CD4-positive, alpha-beta T cell (primary cell): ENCODE results near the gene SMYD3. TPM values are rescaled to one million over a fixed set of nuclear protein-coding genes. Genes with fewer than 3 reads are reported as not detected.

Experiments
- ATAC-seq: fragments of 200-7000 bp; cut with Tn5 transposase; one replicate; pipeline ENCODE4 v1.10.0; 2022; ENCODE audit warnings: mild to moderate bottlenecking; ENCODE audit not compliant: poor library complexity
- CTCF ChIA-PET: fragments of 350-600 bp; sonication (Branson Sonifier 250); formaldehyde crosslinking; loops from one replicate; lab custom pipeline; 2021; ENCODE audit warnings: antibody characterized with exemption, inconsistent platforms; lab: Charles Lee
- POLR2A ChIA-PET: fragments of 350-600 bp; sonication (Branson Sonifier 250); formaldehyde crosslinking; loops from one replicate; lab custom pipeline; 2021; ENCODE audit warnings: antibody characterized with exemption, inconsistent platforms; lab: Charles Lee
- DNase-seq, 14 experiments: peaks; one replicate each; pipeline ENCODE4 v3.0.0-alpha.2; 2013 to 2020; ENCODE audit warnings: mixed read lengths in 2 of 14
- H3K27ac ChIP-seq, 2 donors: one replicate each; pipeline versions ENCODE4 v1.5.1 to v1.7.0; 2013; ENCODE audit warnings: low read length in 2 of 2, low read depth in 1 of 2, mild to moderate bottlenecking in 1 of 2
- H3K27me3 ChIP-seq, 2 experiments: 1 replicate in 1 of 2; 2 replicates in 1 of 2; pipeline versions ENCODE4 v1.6.1 to v1.7.0; 2013; ENCODE audit warnings: low read length in 2 of 2, control low read depth in 1 of 2, mild to moderate bottlenecking in 1 of 2, moderate library complexity in 1 of 2; ENCODE audit not compliant: insufficient read depth in 2 of 2, control insufficient read depth in 1 of 2
- H3K36me3 ChIP-seq: one replicate; pipeline ENCODE4 v1.6.1; 2013; ENCODE audit warnings: low read length, control low read depth; ENCODE audit not compliant: insufficient read depth
- H3K4me1 ChIP-seq: one replicate; pipeline ENCODE4 v1.6.1; 2013; ENCODE audit warnings: low read length, control low read depth; ENCODE audit not compliant: insufficient read depth
- H3K4me3 ChIP-seq: one replicate; pipeline ENCODE4 v1.5.1; 2013; ENCODE audit warnings: mild to moderate bottlenecking, low read length, moderate library complexity
- H3K9me3 ChIP-seq, 2 experiments: 1 replicate in 1 of 2; 2 replicates in 1 of 2; pipeline versions ENCODE4 v1.6.1 to v1.7.0; 2013; ENCODE audit warnings: low read length in 2 of 2, mild to moderate bottlenecking in 2 of 2, control low read depth in 1 of 2, moderate library complexity in 1 of 2; ENCODE audit not compliant: control insufficient read depth in 1 of 2, insufficient read depth in 1 of 2
- H3K27ac Mint-ChIP-seq: one replicate; pipeline ENCODE4 v1.8.0; 2020; ENCODE audit warnings: mixed read lengths
- H3K27me3 Mint-ChIP-seq: one replicate; pipeline ENCODE4 v1.8.0; 2021; ENCODE audit warnings: mixed read lengths
- H3K36me3 Mint-ChIP-seq: one replicate; pipeline ENCODE4 v1.8.0; 2021; ENCODE audit warnings: low read depth, mixed read lengths
- H3K4me1 Mint-ChIP-seq: one replicate; pipeline ENCODE4 v1.8.0; 2021; ENCODE audit warnings: low read depth, mixed read lengths
- H3K4me3 Mint-ChIP-seq: one replicate; pipeline ENCODE4 v1.8.0; 2020; ENCODE audit warnings: mild to moderate bottlenecking, mixed read lengths
- H3K9me3 Mint-ChIP-seq: one replicate; pipeline ENCODE4 v1.8.0; 2020; ENCODE audit warnings: mixed read lengths
- intact Hi-C, 2 experiments: fragments of 100-400 bp; cut with DNase I in 1 of 2; cut with micrococcal nuclease in 1 of 2; formaldehyde crosslinking; loops; one replicate each; pipeline versions ENCODE4 v1.15.1 to v1.9.0; 2023 to 2025; cut with DNase I, micrococcal nuclease
- total RNA-seq, 174 experiments: library from RNA in 2 of 174; stranded (reverse) in 2 of 174; gene quantifications; one replicate each; pipeline ENCODE4 v1.2.3 and lab custom pipeline; 2021 to 2026
- TF ChIP-seq, protein P1 (sequence below): fragments of 200-600 bp; IDR thresholded peaks from one replicate; pipeline ENCODE4 v1.8.0; 2022; ENCODE audit warnings: antibody characterized with exemption, mild to moderate bottlenecking

SMYD3 gene
- total RNA-seq, 2 experiments from 2014 or later: 18.8 to 19.6 TPM

DNA sequence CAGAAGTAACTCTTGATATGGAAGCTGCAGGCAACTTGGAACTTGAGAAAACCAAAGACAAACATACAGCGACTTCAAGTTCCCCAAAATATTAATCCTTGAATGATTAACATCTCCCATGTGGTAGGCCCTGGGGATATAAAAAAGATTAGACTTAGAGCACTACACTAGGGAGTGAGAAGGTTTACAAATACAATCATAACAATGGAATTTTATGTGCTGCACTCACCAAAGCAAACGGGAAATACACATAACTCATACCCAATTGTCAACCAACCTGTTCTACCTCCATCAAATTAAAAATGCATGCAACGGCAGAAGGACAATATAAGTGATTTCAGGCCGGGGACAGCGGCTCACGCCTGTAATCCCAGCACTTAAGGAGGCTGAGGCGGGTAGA, 3.7 kb downstream of the SMYD3 start:
- no peaks in the 10 kb centered on the region for H3K36me3 ChIP-seq
- POLR2A ChIA-PET: no interaction called here
- H3K9me3 ChIP-seq: no peaks in the 10 kb centered on the region
- Mint-ChIP-seq H3K27ac (no peak overlapping the region), H3K27me3 (no peaks in the 10 kb centered on the region), H3K4me1 (peaks cover 42% of the 10 kb centered on the region), H3K36me3 (peaks cover 5% of the 10 kb centered on the region), H3K4me3 (no peak overlapping the region), H3K9me3 (no peaks in the 10 kb centered on the region)
- H3K27me3 ChIP-seq: no peaks in the 10 kb centered on the region
- no peak for DNase-seq
- H3K27ac ChIP-seq: no peak overlapping the region
- no peak overlapping the region for H3K4me3 ChIP-seq
- CTCF ChIA-PET: no interaction called here
- ATAC-seq: no peak
- H3K4me1 ChIP-seq: peaks cover 20% of the 10 kb centered on the region
- intact Hi-C loops: no loop called here
- TF ChIP-seq, protein P1, sequence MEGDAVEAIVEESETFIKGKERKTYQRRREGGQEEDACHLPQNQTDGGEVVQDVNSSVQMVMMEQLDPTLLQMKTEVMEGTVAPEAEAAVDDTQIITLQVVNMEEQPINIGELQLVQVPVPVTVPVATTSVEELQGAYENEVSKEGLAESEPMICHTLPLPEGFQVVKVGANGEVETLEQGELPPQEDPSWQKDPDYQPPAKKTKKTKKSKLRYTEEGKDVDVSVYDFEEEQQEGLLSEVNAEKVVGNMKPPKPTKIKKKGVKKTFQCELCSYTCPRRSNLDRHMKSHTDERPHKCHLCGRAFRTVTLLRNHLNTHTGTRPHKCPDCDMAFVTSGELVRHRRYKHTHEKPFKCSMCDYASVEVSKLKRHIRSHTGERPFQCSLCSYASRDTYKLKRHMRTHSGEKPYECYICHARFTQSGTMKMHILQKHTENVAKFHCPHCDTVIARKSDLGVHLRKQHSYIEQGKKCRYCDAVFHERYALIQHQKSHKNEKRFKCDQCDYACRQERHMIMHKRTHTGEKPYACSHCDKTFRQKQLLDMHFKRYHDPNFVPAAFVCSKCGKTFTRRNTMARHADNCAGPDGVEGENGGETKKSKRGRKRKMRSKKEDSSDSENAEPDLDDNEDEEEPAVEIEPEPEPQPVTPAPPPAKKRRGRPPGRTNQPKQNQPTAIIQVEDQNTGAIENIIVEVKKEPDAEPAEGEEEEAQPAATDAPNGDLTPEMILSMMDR: no peak

DNA sequence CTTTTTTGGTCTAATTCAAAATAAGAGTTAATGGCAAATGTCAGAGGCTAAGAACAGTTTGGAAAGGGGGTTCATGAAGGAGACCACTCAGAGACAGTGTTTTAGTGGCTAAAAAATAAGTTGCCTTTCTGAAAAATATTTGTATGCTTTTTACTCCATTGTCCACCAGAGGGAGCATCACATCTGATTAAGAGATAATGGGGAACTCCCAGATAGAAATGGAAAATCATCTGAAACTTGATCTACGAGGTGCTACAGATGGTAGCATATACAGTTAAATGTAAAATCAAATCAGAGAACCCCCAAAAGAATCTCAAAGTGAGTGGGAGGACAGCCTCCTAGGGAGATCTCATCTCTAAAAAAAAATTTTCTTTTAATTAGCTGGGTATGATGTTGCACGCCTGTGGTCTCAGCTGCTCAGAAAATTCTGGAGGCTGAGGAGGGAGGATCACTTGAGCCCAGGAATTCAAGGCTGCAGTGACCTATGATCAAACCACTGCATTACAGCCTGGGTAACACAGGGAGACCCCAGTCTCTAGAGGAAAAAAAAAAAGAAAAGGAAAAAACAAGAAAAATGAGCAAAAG, 9.7 kb downstream of the SMYD3 start:
- peak in 4 of 14 experiments; percentile 31 to 84 (median 81) for DNase-seq
- POLR2A ChIA-PET: interaction anchor here (1.7 kb wide), 1 partner anchor 9 kb away, joined by 5 read pairs; the partner anchor contains the start of gene SMYD3
- H3K9me3 Mint-ChIP-seq: no peaks in the 10 kb centered on the region
- no peaks in the 10 kb centered on the region for H3K36me3 ChIP-seq
- H3K4me1 Mint-ChIP-seq: peaks cover 17% of the 10 kb centered on the region
- H3K27me3 ChIP-seq: no peaks in the 10 kb centered on the region
- no peak overlapping the region for H3K4me3 Mint-ChIP-seq
- H3K4me3 ChIP-seq: no peak overlapping the region
- ATAC-seq: peak; percentile 78
- no peaks in the 10 kb centered on the region for H3K9me3 ChIP-seq
- H3K36me3 Mint-ChIP-seq: no peaks in the 10 kb centered on the region
- TF ChIP-seq, protein P1: peak; percentile 75
- H3K27ac ChIP-seq: no peak overlapping the region
- no peaks in the 10 kb centered on the region for H3K27me3 Mint-ChIP-seq
- H3K27ac Mint-ChIP-seq: no peak overlapping the region
- intact Hi-C loops: loop anchor here (1.0 kb wide), 2 partner anchors 202 to 257 kb away; no protein-coding TSS in a partner anchor
- no peaks in the 10 kb centered on the region for H3K4me1 ChIP-seq
- CTCF ChIA-PET: interaction anchor here (0.9 to 1.1 kb wide), 4 partner anchors 8 to 256 kb away, joined by 3 to 5 read pairs (median 4); partner anchors contain the start of gene SMYD3

DNA sequence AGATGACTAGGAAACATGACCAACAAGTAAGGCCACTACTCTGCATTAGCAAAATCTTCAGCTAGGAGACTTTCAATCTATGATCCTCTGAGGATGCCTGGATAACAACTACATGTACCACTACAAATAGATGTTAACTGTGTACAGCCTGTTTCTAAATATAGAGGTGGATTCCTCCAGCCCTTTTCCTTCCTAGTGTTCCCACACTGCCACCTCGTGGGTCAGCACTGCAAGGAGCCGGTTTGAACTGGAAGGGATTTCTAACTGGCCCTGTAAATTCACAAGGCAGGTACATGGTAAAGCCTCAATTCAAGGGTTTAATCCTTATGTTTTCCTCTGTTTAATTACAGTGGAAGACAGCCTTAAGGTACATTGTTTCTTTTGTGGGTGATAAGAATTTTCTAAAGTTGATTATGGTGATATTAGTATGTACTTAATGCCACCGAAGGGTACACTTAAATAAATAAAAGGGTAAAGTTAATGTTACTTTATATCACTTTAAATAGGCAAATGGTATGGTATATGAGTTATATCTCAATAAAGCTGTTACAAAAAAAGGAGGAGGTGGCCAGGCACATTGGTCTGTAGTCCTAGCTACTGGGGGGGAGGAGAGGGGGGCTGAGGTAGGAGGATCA, 14.4 kb downstream of the SMYD3 start:
- Histone ChIP-seq H3K4me1 (no peaks in the 10 kb centered on the region), H3K27me3 (no peaks in the 10 kb centered on the region), H3K4me3 (no peak overlapping the region), H3K9me3 (no peaks in the 10 kb centered on the region), H3K36me3 (no peaks in the 10 kb centered on the region), H3K27ac (no peak overlapping the region)
- peak in 7 of 14 experiments; percentile 12 to 37 (median 20) for DNase-seq
- CTCF ChIA-PET: no interaction called here
- H3K27me3 Mint-ChIP-seq: no peaks in the 10 kb centered on the region
- peaks cover 14% of the 10 kb centered on the region for H3K4me1 Mint-ChIP-seq
- TF ChIP-seq, protein P1: peak; percentile 52
- H3K27ac Mint-ChIP-seq: no peak overlapping the region
- no peaks in the 10 kb centered on the region for H3K9me3 Mint-ChIP-seq
- H3K4me3 Mint-ChIP-seq: no peak overlapping the region
- ATAC-seq: no peak
- H3K36me3 Mint-ChIP-seq: no peaks in the 10 kb centered on the region
- POLR2A ChIA-PET: no interaction called here
- intact Hi-C loops: loop anchor here in 1 of 2 experiments (5.0 kb wide), 2 partner anchors 480 to 1340 kb away; partner anchors contain the start of gene KIF26B
